ENCODE results near the gene SGCD. TPM values are rescaled to one million over a fixed set of nuclear protein-coding genes. Genes with fewer than 3 reads are reported as not detected.

SGCD gene
- total RNA-seq, 1 experiment from 2014 or later = not detected

DNA sequence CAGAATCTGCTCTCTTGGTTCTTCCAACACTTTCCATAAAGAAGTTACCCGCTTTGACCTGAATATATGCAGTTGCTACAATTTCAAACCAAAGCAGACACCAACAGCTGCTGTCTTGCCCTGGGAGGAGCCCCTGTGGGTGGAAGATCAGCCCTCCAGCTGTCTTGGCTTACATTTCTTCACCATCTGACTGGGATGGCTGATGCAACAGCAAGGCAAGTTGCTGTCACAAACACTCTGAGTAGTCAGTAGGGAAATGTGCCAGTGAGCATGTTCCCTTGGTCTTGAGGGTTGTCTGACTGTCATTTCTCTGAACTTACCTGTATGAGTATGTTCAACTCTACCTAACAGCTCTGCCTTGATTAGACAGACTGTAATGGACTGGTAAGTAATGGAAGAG lies 152.9 kb downstream of the SGCD start (continued):
- no peak for TF ChIP-seq EZH2phosphoT487 (IDR thresholded peaks at IDR 0.05; ENCODE audit: borderline replicate concordance)

DNA sequence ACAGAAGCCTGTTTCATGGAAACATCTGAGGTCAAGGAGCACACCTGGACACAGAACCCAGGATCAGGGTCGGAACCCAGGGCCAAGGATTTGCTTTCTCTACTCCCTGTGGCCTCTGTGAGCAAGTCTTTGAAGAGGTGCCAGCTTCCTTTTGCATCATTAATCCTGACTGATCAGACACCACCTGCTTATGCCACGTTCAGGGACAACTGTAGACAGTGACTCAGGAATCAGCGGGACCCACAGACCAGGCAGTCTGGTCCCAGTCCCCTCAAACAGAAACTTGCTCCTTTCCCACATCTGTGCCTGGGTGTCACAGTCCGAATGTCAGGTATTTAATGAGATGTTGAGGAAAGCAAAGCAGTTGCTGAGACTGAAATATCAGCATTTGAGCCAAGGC lies 154.8 kb downstream of the SGCD start:
- ChIA-PET POLR2A (no interaction called here), CTCF (no interaction called here), RAD21 (ENCODE audit: low non-redundant PET in 1 of 2, low total read pairs in 2 of 2, uncharacterized antibody in 2 of 2, unreplicated experiment in 2 of 2) (no interaction called here)
- no TSS peak for BruUV-seq (replicated peaks)
- H3K4me1 ChIP-seq (ENCODE audit: control insufficient read depth in 1 of 2, insufficient read depth in 2 of 2, low read length in 2 of 2) = no peaks in the 10 kb centered on the region
- H3K9me2 ChIP-seq (ENCODE audit: insufficient read depth) = no peaks in the 10 kb centered on the region
- H3K27me3 ChIP-seq (ENCODE audit: insufficient read depth, low read length) = no peaks in the 10 kb centered on the region
- DNase-seq (ENCODE audit: low read depth, low spot score) = no peak
- ATAC-seq = no peak
- no peak overlapping the region for H2AFZ ChIP-seq (ENCODE audit: low read depth, low read length, poor library complexity, severe bottlenecking)
- H3K36me3 ChIP-seq (ENCODE audit: control insufficient read depth in 1 of 2, insufficient read depth in 2 of 2, low read length in 2 of 2) = no peaks in the 10 kb centered on the region
- intact Hi-C loops (cut with micrococcal nuclease) = no loop called here
- H3K4me2 ChIP-seq (ENCODE audit: low read length) = no peak overlapping the region
- no peak overlapping the region for H3K9ac ChIP-seq (ENCODE audit: low read length)
- TF ChIP-seq TCF7L2 (IDR thresholded peaks at IDR 0.05; ENCODE audit: borderline replicate concordance, extremely low read depth, insufficient read depth, insufficient read length) = no peak
- TF ChIP-seq ELF1 (IDR thresholded peaks at IDR 0.05; ENCODE audit: borderline replicate concordance, low read depth) = no peak
- TF ChIP-seq EZH2 (IDR thresholded peaks at IDR 0.05) = no peak
- TF ChIP-seq SIN3A (IDR thresholded peaks at IDR 0.05; ENCODE audit: low read depth) = no peak
- TF ChIP-seq, protein P1, sequence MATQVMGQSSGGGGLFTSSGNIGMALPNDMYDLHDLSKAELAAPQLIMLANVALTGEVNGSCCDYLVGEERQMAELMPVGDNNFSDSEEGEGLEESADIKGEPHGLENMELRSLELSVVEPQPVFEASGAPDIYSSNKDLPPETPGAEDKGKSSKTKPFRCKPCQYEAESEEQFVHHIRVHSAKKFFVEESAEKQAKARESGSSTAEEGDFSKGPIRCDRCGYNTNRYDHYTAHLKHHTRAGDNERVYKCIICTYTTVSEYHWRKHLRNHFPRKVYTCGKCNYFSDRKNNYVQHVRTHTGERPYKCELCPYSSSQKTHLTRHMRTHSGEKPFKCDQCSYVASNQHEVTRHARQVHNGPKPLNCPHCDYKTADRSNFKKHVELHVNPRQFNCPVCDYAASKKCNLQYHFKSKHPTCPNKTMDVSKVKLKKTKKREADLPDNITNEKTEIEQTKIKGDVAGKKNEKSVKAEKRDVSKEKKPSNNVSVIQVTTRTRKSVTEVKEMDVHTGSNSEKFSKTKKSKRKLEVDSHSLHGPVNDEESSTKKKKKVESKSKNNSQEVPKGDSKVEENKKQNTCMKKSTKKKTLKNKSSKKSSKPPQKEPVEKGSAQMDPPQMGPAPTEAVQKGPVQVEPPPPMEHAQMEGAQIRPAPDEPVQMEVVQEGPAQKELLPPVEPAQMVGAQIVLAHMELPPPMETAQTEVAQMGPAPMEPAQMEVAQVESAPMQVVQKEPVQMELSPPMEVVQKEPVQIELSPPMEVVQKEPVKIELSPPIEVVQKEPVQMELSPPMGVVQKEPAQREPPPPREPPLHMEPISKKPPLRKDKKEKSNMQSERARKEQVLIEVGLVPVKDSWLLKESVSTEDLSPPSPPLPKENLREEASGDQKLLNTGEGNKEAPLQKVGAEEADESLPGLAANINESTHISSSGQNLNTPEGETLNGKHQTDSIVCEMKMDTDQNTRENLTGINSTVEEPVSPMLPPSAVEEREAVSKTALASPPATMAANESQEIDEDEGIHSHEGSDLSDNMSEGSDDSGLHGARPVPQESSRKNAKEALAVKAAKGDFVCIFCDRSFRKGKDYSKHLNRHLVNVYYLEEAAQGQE (IDR thresholded peaks at IDR 0.05; ENCODE audit: low read depth) = no peak
- no peak for TF ChIP-seq POLR2A (IDR thresholded peaks at IDR 0.05; ENCODE audit: borderline replicate concordance, extremely low read depth, insufficient read depth, insufficient read length)
- H3K4me3 ChIP-seq (replicated peaks in 1 of 2; ENCODE audit: low read depth in 1 of 2, low read length in 2 of 2) = no peak overlapping the region
- H3K79me2 ChIP-seq (ENCODE audit: insufficient read depth, low read length) = no peaks in the 10 kb centered on the region
- peaks cover 0 to 4% of the 10 kb centered on the region in 2 experiments; a peak in 2 of 4 replicates for H3K9me3 ChIP-seq (ENCODE audit: control insufficient read depth in 1 of 2, insufficient read depth in 1 of 2, low read depth in 1 of 2, low read length in 2 of 2)
- no peak overlapping the region for H3K27ac ChIP-seq (ENCODE audit: low read depth, low read length)
- H4K20me1 ChIP-seq (ENCODE audit: insufficient read depth) = no peaks in the 10 kb centered on the region

All from HCT116 (cell line).